Bronchial epithelial cell (primary cell): Measurements from ENCODE around the gene PTPRB. TPM values are rescaled to one million over a fixed set of nuclear protein-coding genes. Genes with fewer than 3 reads are reported as not detected.

Source experiments
- DNase-seq: peaks from one replicate; pipeline ENCODE4 v3.0.0-alpha.2; 2010; ENCODE audit warnings: low read depth
- FAIRE-seq: peaks from 2 replicates; lab custom pipeline; 2011; peaks lifted over from hg19 to GRCh38; lab: Jason Lieb, UNC
- H3K27me3 ChIP-seq: 2 replicates; pipeline ENCODE4 v1.5.1; 2011; ENCODE audit warnings: low read length; ENCODE audit not compliant: control insufficient read depth, insufficient read depth
- H3K36me3 ChIP-seq: 2 replicates; pipeline ENCODE4 v1.5.1; 2011; ENCODE audit warnings: low read length; ENCODE audit not compliant: control insufficient read depth, insufficient read depth
- H3K4me3 ChIP-seq: 2 replicates; pipeline ENCODE4 v1.5.1; 2011; ENCODE audit warnings: mild to moderate bottlenecking, low read depth, low read length, control low read depth
- CTCF ChIP-seq: IDR thresholded peaks from 2 replicates; pipeline ENCODE4 v1.5.1; 2011; ENCODE audit warnings: mild to moderate bottlenecking, moderate library complexity, low read length, control low read depth, inconsistent platforms; ENCODE audit not compliant: insufficient read depth, severe bottlenecking
- total RNA-seq: library from RNA; depleted of rRNA; stranded (reverse); fragments of >200 nt; gene quantifications from 2 replicates; pipeline ENCODE4 v1.2.1, GENCODE V29; 2014

The PTPRB gene
- total RNA-seq, 1 donor from 2014 or later = 0.53 TPM

DNA sequence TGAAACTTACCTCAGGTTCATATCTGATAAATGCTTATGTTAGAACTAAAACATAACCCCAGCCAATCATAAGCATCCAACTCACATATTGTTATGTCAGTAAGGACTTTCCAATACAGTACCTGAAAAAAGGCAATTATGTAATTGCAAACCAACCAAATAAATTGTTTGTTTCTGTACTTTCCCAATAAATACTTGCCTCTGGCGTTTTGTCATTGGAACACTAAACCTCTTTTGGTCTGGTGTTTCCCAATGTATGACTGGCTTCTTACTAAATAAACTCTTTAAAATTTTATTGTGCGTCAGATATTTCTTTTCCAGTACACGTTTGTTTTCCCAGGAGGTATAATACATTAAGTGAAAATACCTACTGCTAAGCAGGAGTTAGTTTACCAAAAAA is 6.7 kb upstream of the PTPRB start:
- H3K27me3 ChIP-seq = no peaks in the 10 kb centered on the region
- H3K4me3 ChIP-seq = no peak overlapping the region
- H3K36me3 ChIP-seq = no peaks in the 10 kb centered on the region
- TF ChIP-seq CTCF = no peak
- FAIRE-seq (no peak), DNase-seq (peak; percentile 59)

DNA sequence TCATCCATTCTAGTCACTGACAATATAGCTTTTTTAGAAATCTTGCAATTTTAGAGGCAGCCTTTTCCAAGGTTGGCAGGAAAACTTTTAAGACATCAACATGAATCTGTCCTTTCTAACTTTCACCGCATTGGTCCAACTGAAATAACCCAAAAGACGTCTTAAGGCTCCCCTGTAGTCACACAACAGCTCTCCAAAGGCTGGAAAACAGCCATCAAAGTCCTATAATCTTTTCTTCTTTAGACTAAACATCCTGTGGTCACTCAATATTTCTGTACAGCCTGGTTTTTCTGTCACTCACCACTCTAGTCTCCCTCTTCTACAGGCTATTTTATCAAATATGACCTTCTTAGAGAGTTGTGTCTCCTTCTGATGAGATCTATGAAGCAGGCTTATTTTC is 4.5 kb upstream of the PTPRB start:
- DNase-seq = no peak
- Histone ChIP-seq H3K27me3 (no peaks in the 10 kb centered on the region), H3K36me3 (no peaks in the 10 kb centered on the region), H3K4me3 (no peak overlapping the region)
- no peak for TF ChIP-seq CTCF
- FAIRE-seq = no peak

GRCh38 chr12:70640901-70641300 is 3.7 kb upstream of the PTPRB start:
- TF ChIP-seq CTCF = no peak
- DNase-seq (no peak), FAIRE-seq (no peak)
- Histone ChIP-seq H3K27me3 (no peaks in the 10 kb centered on the region), H3K4me3 (no peak overlapping the region), H3K36me3 (no peaks in the 10 kb centered on the region)

DNA sequence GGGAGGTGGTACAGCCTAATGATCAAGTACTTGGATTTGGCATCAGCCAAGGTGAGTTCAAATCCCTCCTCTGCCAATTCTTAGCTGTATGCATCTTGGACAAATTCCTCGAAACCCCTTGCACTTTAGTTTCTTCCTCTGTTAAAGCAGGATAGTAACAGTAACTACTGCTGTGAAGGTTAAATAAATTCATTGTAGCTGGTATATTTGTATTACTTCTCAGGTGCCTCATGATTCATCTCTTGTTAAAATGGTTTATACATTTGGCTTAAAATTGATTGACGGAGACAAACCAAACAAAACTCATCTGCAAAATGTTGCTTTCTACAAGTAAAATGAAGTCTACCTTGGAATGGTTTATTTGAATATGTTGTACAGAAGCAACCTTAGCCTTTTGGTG is 2.3 kb upstream of the PTPRB start:
- no peak for FAIRE-seq
- Histone ChIP-seq H3K36me3 (no peaks in the 10 kb centered on the region), H3K27me3 (no peaks in the 10 kb centered on the region), H3K4me3 (no peak overlapping the region)
- no peak for DNase-seq
- no peak for TF ChIP-seq CTCF

DNA sequence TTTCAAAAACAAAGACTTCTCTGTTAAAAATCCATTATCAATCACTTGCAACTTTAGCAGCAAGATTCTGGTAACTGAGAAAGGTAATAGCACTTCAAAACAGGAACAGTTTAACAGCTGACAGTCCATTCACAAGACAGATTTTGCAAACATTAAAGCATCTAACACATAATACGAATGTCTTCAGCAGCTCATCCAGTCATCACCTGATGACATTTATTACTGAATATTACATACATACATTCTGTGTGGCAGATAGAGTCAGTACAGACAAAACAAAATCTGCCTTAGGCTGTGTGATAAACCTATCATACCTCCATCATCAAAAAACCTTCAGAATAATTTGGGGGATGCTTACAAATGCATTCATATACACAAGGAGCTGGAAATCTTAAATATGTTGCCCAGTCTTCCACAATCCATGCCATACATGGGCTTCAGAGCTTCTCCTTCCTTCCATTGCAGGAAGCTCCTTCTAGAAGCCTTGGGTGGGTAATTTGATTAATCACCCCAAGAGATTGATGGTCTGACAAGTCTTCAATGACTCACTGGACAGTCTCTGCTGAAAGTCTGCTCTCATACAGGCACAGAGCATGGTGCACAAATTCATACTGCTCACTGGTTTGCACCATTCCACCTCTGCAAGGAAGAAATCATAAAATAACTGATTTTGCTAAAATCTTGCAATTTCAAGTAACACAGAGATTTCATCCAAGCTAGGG is 1.6 kb upstream of the PTPRB start:
- no peak for FAIRE-seq
- TF ChIP-seq CTCF = no peak
- DNase-seq = peak; percentile 58
- Histone ChIP-seq H3K4me3 (no peak overlapping the region), H3K27me3 (no peaks in the 10 kb centered on the region), H3K36me3 (no peaks in the 10 kb centered on the region)

DNA sequence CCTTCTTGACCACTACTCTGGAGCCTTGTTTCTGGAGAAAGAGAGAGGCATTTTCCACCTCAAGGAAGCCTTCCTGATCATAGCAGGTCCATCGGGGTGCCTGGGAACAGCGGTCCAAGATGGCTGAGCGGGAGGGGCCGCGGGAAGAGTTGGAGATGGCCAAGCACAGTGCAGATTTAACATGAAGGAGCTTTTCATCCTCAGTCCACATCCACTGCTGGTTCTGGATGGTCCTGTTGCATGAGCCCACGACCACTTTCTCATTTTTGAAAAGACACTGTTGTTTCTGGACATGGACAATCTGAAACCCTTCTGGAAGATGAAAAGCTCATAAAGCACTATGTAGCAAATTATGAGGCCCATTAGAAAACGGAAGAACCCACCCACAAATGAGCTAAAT is 1.5 kb downstream of the PTPRB start:
- Histone ChIP-seq H3K36me3 (no peaks in the 10 kb centered on the region), H3K27me3 (no peaks in the 10 kb centered on the region), H3K4me3 (no peak overlapping the region)
- no peak for TF ChIP-seq CTCF
- FAIRE-seq (no peak), DNase-seq (no peak)
